ENCODE measurements around the gene CLBA1.

- TF ChIP-seq, protein P1, sequence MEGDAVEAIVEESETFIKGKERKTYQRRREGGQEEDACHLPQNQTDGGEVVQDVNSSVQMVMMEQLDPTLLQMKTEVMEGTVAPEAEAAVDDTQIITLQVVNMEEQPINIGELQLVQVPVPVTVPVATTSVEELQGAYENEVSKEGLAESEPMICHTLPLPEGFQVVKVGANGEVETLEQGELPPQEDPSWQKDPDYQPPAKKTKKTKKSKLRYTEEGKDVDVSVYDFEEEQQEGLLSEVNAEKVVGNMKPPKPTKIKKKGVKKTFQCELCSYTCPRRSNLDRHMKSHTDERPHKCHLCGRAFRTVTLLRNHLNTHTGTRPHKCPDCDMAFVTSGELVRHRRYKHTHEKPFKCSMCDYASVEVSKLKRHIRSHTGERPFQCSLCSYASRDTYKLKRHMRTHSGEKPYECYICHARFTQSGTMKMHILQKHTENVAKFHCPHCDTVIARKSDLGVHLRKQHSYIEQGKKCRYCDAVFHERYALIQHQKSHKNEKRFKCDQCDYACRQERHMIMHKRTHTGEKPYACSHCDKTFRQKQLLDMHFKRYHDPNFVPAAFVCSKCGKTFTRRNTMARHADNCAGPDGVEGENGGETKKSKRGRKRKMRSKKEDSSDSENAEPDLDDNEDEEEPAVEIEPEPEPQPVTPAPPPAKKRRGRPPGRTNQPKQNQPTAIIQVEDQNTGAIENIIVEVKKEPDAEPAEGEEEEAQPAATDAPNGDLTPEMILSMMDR (conservative IDR thresholded peaks at IDR 0.05 in 1 of 2, IDR thresholded peaks at IDR 0.05 in 1 of 2; ENCODE audit: low read depth in 1 of 2, low read length in 2 of 2): no peak
- TF ChIP-seq EZH2 (IDR thresholded peaks at IDR 0.05; ENCODE audit: low read length, missing control alignments): no peak
Observed at GRCh38 chr14:104967386-104968152, 18.0 kb upstream of the CLBA1 start.

All from fibroblast of lung (primary cell).